Measurements from ENCODE around the gene LIPH.

Gene LIPH

GRCh38 chr3:185488465-185488864 lies 63.9 kb downstream of the LIPH start:
- TF ChIP-seq REST (IDR thresholded peaks at IDR 0.05; ENCODE audit: insufficient read depth in 1 of 2, low read depth in 2 of 2, low read length in 2 of 2), result no peak
- TF ChIP-seq FOXP2 (optimal IDR thresholded peaks at IDR 0.05; ENCODE audit: borderline replicate concordance, extremely low read depth, extremely low read length, insufficient read depth), result no peak
- TF ChIP-seq TAF1 (IDR thresholded peaks at IDR 0.05; ENCODE audit: borderline replicate concordance, insufficient read depth, low read length), result no peak
- TF ChIP-seq SIN3A (IDR thresholded peaks at IDR 0.05; ENCODE audit: borderline replicate concordance, insufficient read depth, low read length), result no peak
- no peak for TF ChIP-seq POLR2AphosphoS5 (IDR thresholded peaks at IDR 0.05; ENCODE audit: low read depth, low read length)

GRCh38 chr3:185486394-185486793 lies 66.0 kb downstream of the LIPH start:
- TF ChIP-seq SIN3A (IDR thresholded peaks at IDR 0.05; ENCODE audit: borderline replicate concordance, insufficient read depth, low read length), result no peak
- no peak for TF ChIP-seq FOXP2 (optimal IDR thresholded peaks at IDR 0.05; ENCODE audit: borderline replicate concordance, extremely low read depth, extremely low read length, insufficient read depth)

- TF ChIP-seq REST (IDR thresholded peaks at IDR 0.05; ENCODE audit: insufficient read depth in 1 of 2, low read depth in 2 of 2, low read length in 2 of 2), result no peak
- no peak for TF ChIP-seq SIN3A (IDR thresholded peaks at IDR 0.05; ENCODE audit: borderline replicate concordance, insufficient read depth, low read length)
- TF ChIP-seq FOXP2 (optimal IDR thresholded peaks at IDR 0.05; ENCODE audit: borderline replicate concordance, extremely low read depth, extremely low read length, insufficient read depth), result no peak
- no peak for TF ChIP-seq TAF1 (IDR thresholded peaks at IDR 0.05; ENCODE audit: borderline replicate concordance, insufficient read depth, low read length)
- no peak for TF ChIP-seq POLR2AphosphoS5 (IDR thresholded peaks at IDR 0.05; ENCODE audit: low read depth, low read length)
Observed at GRCh38 chr3:185484296-185484695, 68.1 kb downstream of the LIPH start.

- no peak for TF ChIP-seq FOXP2 (optimal IDR thresholded peaks at IDR 0.05; ENCODE audit: borderline replicate concordance, extremely low read depth, extremely low read length, insufficient read depth)
- TF ChIP-seq REST (IDR thresholded peaks at IDR 0.05; ENCODE audit: insufficient read depth in 1 of 2, low read depth in 2 of 2, low read length in 2 of 2), result no peak
- TF ChIP-seq TAF1 (IDR thresholded peaks at IDR 0.05; ENCODE audit: borderline replicate concordance, insufficient read depth, low read length), result no peak
- no peak for TF ChIP-seq POLR2AphosphoS5 (IDR thresholded peaks at IDR 0.05; ENCODE audit: low read depth, low read length)
- no peak for TF ChIP-seq SIN3A (IDR thresholded peaks at IDR 0.05; ENCODE audit: borderline replicate concordance, insufficient read depth, low read length)
Observed at GRCh38 chr3:185479373-185479945, 72.9 kb downstream of the LIPH start.

- TF ChIP-seq TAF1 (IDR thresholded peaks at IDR 0.05; ENCODE audit: borderline replicate concordance, insufficient read depth, low read length) (no peak), SIN3A (IDR thresholded peaks at IDR 0.05; ENCODE audit: borderline replicate concordance, insufficient read depth, low read length) (no peak), FOXP2 (optimal IDR thresholded peaks at IDR 0.05; ENCODE audit: borderline replicate concordance, extremely low read depth, extremely low read length, insufficient read depth) (no peak), POLR2AphosphoS5 (IDR thresholded peaks at IDR 0.05; ENCODE audit: low read depth, low read length) (no peak), REST (IDR thresholded peaks at IDR 0.05; ENCODE audit: insufficient read depth in 1 of 2, low read depth in 2 of 2, low read length in 2 of 2) (no peak)
Observed at GRCh38 chr3:185477316-185477715, 75.1 kb downstream of the LIPH start.
